Ascending aorta (tissue), 2 donors: ENCODE data around the gene POLL. TPM values are rescaled to one million over a fixed set of nuclear protein-coding genes. Genes with fewer than 3 reads are reported as not detected.

ENCODE experiments used
- DNase-seq, 2 donors: peaks; one replicate each; pipeline ENCODE4 v3.0.0-alpha.2; 2019; ENCODE audit warnings: low spot score in 2 of 2
- H3K27ac ChIP-seq, 2 donors: fragments of 200-600 bp; sonication (generic); one replicate each; pipeline ENCODE4 v1.5.1; 2016 to 2017; ENCODE audit warnings: mild to moderate bottlenecking in 1 of 2
- H3K27me3 ChIP-seq: fragments of 200-600 bp; sonication (generic); one replicate; pipeline ENCODE4 v1.5.1; 2017
- H3K36me3 ChIP-seq, 2 donors: fragments of 200-600 bp; sonication (generic); one replicate each; pipeline ENCODE4 v1.5.1; 2016
- H3K4me1 ChIP-seq, 2 donors: fragments of 200-600 bp; sonication (generic); one replicate each; pipeline ENCODE4 v1.5.1; 2016 to 2017; ENCODE audit warnings: mild to moderate bottlenecking in 1 of 2
- H3K4me3 ChIP-seq, 2 donors: fragments of 200-600 bp; sonication (generic); one replicate each; pipeline ENCODE4 v1.5.1; 2016 to 2017; ENCODE audit warnings: mild to moderate bottlenecking in 1 of 2
- H3K9me3 ChIP-seq, 2 donors: fragments of 200-600 bp; sonication (generic); one replicate each; pipeline ENCODE4 v1.5.1; 2016
- CTCF ChIP-seq, 3 experiments: fragments of 200-600 bp in 2 of 3; fragments of 450-650 bp in 1 of 3; sonication (generic) in 2 of 3; IDR thresholded peaks; one replicate each; pipeline ENCODE4 v1.5.1; 2016 to 2019; ENCODE audit warnings: antibody characterized with exemption in 3 of 3, mild to moderate bottlenecking in 1 of 3, moderate library complexity in 1 of 3
- intact Hi-C: fragments of 100-400 bp; cut with DNase I; formaldehyde crosslinking; loops from one replicate; pipeline ENCODE4 v1.15.1; 2023
- total RNA-seq: library from RNA; depleted of rRNA; stranded (reverse); fragments of >200 nt; gene quantifications from one replicate; pipeline ENCODE4 v1.1.0, GENCODE V29; 2016

POLL gene
- total RNA-seq, 1 donor from 2014 or later: 17.1 TPM

- H3K36me3 ChIP-seq: peaks cover 0 to 30% of the 10 kb centered on the region in 2 donors
Observed at GRCh38 chr10:101529207-101529606, 58.9 kb downstream of the POLL start.

More at GRCh38 chr10:101529207-101529606, 58.9 kb downstream of the POLL start:
- Histone ChIP-seq H3K4me1 (no peaks in the 10 kb centered on the region), H3K27ac (no peak overlapping the region), H3K4me3 (no peak overlapping the region), H3K9me3 (no peaks in the 10 kb centered on the region), H3K27me3 (no peaks in the 10 kb centered on the region)
- TF ChIP-seq CTCF (IDR thresholded peaks at IDR 0.05): no peak
- DNase-seq: no peak
- intact Hi-C loops: no loop called here

Other genes starting within 250 kb of the POLL start
- 0.96 TPM for gene BTRC, start 234.1 kb downstream of the POLL start, total RNA-seq
- gene DPCD, start 64 bp upstream of the POLL start, total RNA-seq: 1.3 TPM
- gene FBXW4, start 106.9 kb upstream of the POLL start, total RNA-seq: 21.3 TPM
- not detected for gene FGF8, start 187.9 kb upstream of the POLL start, total RNA-seq
- gene NPM3, start 195.2 kb upstream of the POLL start, total RNA-seq: 28.7 TPM
- gene OGA, start 230.2 kb upstream of the POLL start, total RNA-seq: 66.8 TPM